GM06990 (cell line): Measurements from ENCODE around the gene PPHLN1.

ENCODE experiments used
- DNase-seq: peaks from one replicate; pipeline ENCODE4 v3.0.0-alpha.2; 2011; ENCODE audit not compliant: insufficient read length; ENCODE audit errors: extremely low read depth
- H3K27me3 ChIP-seq: replicated peaks from 2 replicates; pipeline ENCODE4 v1.6.0; 2011; ENCODE audit warnings: low read length; ENCODE audit not compliant: control insufficient read depth, insufficient read depth
- H3K36me3 ChIP-seq: 2 replicates; pipeline ENCODE4 v1.5.1; 2011; ENCODE audit warnings: low read length; ENCODE audit not compliant: control insufficient read depth, insufficient read depth
- H3K4me3 ChIP-seq: replicated peaks from 2 replicates; pipeline ENCODE4 v1.5.1; 2011; ENCODE audit warnings: low read depth, mild to moderate bottlenecking, control low read depth, low read length
- TF ChIP-seq, protein P1 (sequence below): IDR thresholded peaks from 2 replicates; pipeline ENCODE4 v1.5.1; 2011; ENCODE audit warnings: low read length, control low read depth, mild to moderate bottlenecking, inconsistent platforms; ENCODE audit not compliant: insufficient read depth, poor library complexity, severe bottlenecking

The PPHLN1 gene, protein sequence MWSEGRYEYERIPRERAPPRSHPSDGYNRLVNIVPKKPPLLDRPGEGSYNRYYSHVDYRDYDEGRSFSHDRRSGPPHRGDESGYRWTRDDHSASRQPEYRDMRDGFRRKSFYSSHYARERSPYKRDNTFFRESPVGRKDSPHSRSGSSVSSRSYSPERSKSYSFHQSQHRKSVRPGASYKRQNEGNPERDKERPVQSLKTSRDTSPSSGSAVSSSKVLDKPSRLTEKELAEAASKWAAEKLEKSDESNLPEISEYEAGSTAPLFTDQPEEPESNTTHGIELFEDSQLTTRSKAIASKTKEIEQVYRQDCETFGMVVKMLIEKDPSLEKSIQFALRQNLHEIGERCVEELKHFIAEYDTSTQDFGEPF

DNA sequence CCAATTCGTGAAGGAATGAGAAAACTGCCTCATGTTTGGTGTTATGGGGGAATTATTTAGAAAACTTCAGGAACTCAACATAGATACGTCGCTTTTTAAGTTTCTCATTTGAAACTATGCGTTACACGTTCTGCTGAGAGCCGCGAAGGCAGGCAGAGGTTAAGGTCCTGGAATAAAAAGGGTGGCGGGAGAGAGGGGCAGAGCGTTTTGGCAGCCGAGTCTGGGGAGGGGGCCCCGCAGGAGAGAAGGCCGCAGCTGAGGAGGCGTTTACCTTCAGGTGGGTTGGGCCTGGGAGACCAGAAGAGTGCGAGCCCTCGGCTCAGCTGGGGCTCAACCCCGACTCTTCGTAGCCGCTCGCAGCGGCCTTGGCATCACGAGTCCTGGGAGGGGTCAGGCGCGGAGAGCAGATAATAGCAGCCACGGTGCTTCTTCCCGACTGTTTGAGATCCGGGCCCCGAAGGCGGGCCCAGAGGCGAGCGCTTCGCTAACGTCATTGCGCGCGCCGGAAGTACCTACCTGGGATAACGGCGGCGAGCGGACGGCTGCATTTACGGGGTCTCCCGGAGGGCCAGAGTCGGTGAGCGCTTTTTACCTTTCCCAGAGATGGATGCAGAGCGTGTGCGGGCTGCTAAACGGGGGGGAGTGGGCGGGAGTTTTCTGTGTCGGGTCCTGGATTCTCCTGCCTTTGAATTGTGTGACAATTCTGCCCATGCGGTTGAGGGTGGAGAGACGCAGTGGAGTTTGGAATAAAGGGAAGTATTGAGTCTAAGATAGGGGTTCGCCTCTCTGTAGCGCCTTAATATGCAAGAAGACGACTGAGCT is at the start of gene PPHLN1, which contains the start of gene ZCRB1:
TSS of gene PPHLN1 (plus strand) at position 515 of the 822 bp plus-strand sequence. CDS start 9,736 bp downstream, outside the sequence.
TSS of gene ZCRB1 (minus strand) at position 442 of the 822 bp plus-strand sequence. CDS start 1,992 bp downstream, outside the sequence.
- peak; percentile 84 for DNase-seq
- peak within 1 kb of the TSS; percentile 99 for H3K4me3 ChIP-seq
- no peaks in the 10 kb centered on the region for H3K36me3 ChIP-seq
- H3K27me3 ChIP-seq = no peaks in the 10 kb centered on the region
- TF ChIP-seq, protein P1, sequence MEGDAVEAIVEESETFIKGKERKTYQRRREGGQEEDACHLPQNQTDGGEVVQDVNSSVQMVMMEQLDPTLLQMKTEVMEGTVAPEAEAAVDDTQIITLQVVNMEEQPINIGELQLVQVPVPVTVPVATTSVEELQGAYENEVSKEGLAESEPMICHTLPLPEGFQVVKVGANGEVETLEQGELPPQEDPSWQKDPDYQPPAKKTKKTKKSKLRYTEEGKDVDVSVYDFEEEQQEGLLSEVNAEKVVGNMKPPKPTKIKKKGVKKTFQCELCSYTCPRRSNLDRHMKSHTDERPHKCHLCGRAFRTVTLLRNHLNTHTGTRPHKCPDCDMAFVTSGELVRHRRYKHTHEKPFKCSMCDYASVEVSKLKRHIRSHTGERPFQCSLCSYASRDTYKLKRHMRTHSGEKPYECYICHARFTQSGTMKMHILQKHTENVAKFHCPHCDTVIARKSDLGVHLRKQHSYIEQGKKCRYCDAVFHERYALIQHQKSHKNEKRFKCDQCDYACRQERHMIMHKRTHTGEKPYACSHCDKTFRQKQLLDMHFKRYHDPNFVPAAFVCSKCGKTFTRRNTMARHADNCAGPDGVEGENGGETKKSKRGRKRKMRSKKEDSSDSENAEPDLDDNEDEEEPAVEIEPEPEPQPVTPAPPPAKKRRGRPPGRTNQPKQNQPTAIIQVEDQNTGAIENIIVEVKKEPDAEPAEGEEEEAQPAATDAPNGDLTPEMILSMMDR = no peak

DNA sequence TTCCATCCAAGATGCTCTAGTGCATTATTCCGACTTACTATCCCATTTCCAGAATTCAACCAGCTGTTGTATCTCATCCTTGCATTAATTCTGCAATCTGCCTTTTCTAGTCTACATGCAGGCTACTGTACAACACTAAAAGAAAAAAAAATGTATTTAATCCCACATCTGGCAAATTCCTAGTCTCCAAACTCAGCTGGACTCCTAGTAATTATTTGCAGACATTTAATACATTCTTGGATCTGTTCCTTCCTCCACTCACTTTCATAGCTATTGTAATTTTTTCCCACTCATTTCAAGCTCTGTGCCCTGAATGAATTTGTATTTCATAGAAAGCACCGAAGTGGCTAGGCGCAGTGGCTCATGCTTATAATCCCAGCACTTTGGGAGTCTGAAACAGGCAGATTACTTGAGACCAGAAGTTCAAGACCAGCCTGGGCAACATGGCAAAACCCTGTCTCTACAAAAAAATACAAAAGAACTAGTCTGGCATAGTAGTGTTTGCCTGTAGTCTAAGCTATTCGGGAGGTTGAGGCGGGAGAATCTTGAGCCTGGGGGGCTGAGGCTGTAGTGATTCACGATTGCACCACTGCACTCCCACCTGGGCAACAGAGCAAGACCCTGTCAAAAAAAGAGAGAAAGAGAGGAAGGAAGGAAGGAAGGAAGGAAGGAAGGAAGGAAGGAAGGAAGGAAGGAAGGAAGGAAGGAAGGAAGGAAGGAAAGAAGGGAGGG is 48.4 kb upstream of the PPHLN1 start:
- no peaks in the 10 kb centered on the region for H3K36me3 ChIP-seq

DNA sequence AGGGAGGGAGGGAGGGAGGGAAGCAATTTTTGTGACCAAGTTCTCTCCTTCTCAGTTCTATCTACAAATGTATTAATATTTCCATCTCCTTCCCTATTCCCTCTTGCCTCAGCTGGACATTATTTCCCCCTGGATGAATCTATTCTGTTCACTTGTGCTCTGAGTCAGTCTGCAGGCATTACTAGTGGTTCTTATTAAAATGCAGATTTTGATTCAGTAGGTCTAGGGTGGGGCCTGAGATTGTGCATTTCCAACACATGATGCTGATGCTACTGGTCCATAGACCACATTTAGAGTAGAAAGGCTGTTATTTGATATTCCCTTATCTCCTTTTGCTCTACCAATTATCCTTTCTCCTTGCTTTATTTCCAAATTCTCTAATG is 47.8 kb upstream of the PPHLN1 start:
- TF ChIP-seq, protein P1 = no peak
- Histone ChIP-seq H3K27me3 (no peaks in the 10 kb centered on the region), H3K36me3 (no peaks in the 10 kb centered on the region), H3K4me3 (no peak overlapping the region)
- no peak for DNase-seq

More for the DNA sequence above, 48.4 kb upstream of the PPHLN1 start:
- H3K27me3 ChIP-seq = no peaks in the 10 kb centered on the region
- TF ChIP-seq, protein P1 = no peak
- DNase-seq = no peak
- H3K4me3 ChIP-seq = no peak overlapping the region

DNA sequence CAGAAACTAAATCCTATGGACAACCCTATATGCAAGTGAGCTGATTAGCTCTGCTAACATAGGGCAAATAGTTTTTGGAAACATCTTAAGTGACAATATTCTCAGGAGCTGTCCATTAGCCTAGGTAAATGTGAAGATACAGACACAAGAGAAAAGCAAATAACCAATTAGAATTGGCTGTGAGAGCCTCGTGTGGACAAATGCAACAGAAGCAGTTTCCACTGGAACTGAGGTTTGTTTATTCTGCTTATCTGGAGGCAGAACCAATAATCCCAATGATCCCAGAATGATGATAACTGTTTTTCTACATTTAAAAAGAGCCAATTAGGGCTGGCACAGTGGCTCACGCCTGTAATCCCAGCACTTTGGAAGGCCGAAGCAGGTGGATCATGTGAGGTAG is 44.7 kb upstream of the PPHLN1 start:
- DNase-seq = no peak
- H3K36me3 ChIP-seq = no peaks in the 10 kb centered on the region
- H3K4me3 ChIP-seq = no peak overlapping the region
- no peaks in the 10 kb centered on the region for H3K27me3 ChIP-seq
- TF ChIP-seq, protein P1 = no peak

DNA sequence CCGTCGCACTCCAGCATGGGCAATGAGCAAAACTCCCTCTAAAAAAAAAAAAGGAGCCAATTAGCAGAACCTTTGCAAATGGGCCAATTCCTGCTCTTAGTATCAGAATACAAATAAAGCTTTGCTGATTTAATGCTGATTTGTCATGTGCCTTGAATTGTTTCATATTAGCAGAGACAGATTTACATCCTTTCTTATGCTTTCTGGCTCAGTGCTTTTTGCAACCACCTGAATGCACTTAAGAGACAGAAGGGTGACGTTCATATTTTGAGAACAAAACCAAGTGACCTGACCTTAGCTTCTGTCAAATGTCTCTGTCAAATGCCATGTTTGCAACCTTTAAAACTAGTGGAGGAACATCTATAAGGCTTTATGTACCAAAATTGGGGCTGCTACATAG is 44.1 kb upstream of the PPHLN1 start:
- Histone ChIP-seq H3K27me3 (no peaks in the 10 kb centered on the region), H3K36me3 (no peaks in the 10 kb centered on the region), H3K4me3 (no peak overlapping the region)
- DNase-seq = no peak
- TF ChIP-seq, protein P1 = no peak
